Stimulated activated CD4-positive, alpha-beta T cell treated with anti-CD3 and anti-CD28 coated beads, Interleukin-1b, Interleukin-23, amount 100 ng/mL, for 48 hours (primary cell): ENCODE results near the gene ANKRD39.

Source experiments
- DNase-seq: peaks from one replicate; pipeline ENCODE4 v3.0.0-alpha.2; 2020

ANKRD39 gene

GRCh38 chr2:96848264-96848663 is 9.6 kb downstream of the ANKRD39 start:
- no peak for DNase-seq

- DNase-seq, result no peak
These were observed 10.2 kb downstream of the ANKRD39 start for GRCh38 chr2:96847586-96847985.

GRCh38 chr2:96846825-96847224 is 11.0 kb downstream of the ANKRD39 start:
- no peak for DNase-seq

GRCh38 chr2:96844405-96844808 is 13.4 kb downstream of the ANKRD39 start:
- no peak for DNase-seq

GRCh38 chr2:96843538-96844268 is 14.1 kb downstream of the ANKRD39 start, which contains the start of gene ANKRD23:
Gene ANKRD23 (minus strand): TSS chr2:96844021. CDS start chr2:96843992, 29 bp downstream.
- no peak for DNase-seq

- no peak for DNase-seq
These were observed 15.2 kb downstream of the ANKRD39 start for GRCh38 chr2:96842600-96842999.

GRCh38 chr2:96841701-96842495 is 15.9 kb downstream of the ANKRD39 start:
- no peak for DNase-seq

- no peak for DNase-seq
These were observed 17.7 kb downstream of the ANKRD39 start for GRCh38 chr2:96839875-96840850.

- DNase-seq, result peak; percentile 73
These were observed 18.4 kb downstream of the ANKRD39 start for GRCh38 chr2:96839293-96839874.

GRCh38 chr2:96838345-96839292 is 19.2 kb downstream of the ANKRD39 start:
- DNase-seq, result no peak

GRCh38 chr2:96837575-96837974 is 20.2 kb downstream of the ANKRD39 start:
- no peak for DNase-seq

GRCh38 chr2:96835830-96836229 is 22.0 kb downstream of the ANKRD39 start:
- DNase-seq, result no peak

GRCh38 chr2:96832754-96833507 is 24.9 kb downstream of the ANKRD39 start:
- no peak for DNase-seq

- no peak for DNase-seq
These were observed 25.4 kb downstream of the ANKRD39 start for GRCh38 chr2:96832408-96832753.

GRCh38 chr2:96831679-96832078 is 26.1 kb downstream of the ANKRD39 start:
- DNase-seq, result no peak

- DNase-seq, result no peak
These were observed 27.7 kb downstream of the ANKRD39 start for GRCh38 chr2:96830044-96830562.

- no peak for DNase-seq
These were observed 28.9 kb downstream of the ANKRD39 start for GRCh38 chr2:96828874-96829273.

GRCh38 chr2:96828436-96828835 is 29.4 kb downstream of the ANKRD39 start:
- no peak for DNase-seq

GRCh38 chr2:96826546-96827278 is 31.1 kb downstream of the ANKRD39 start:
- DNase-seq, result no peak

- no peak for DNase-seq
These were observed 32.8 kb downstream of the ANKRD39 start for GRCh38 chr2:96825057-96825456.
